Astrocyte (in vitro differentiated cells and primary cell): ENCODE data around the gene RNF223. TPM values are rescaled to one million over a fixed set of nuclear protein-coding genes. Genes with fewer than 3 reads are reported as not detected.

ENCODE experiments used
- DNase-seq: peaks from one replicate; pipeline ENCODE4 v3.0.0-alpha.2; 2010; ENCODE audit warnings: low read depth
- FAIRE-seq: peaks from 2 replicates; lab custom pipeline; 2011; peaks lifted over from hg19 to GRCh38; lab: Jason Lieb, UNC
- H2AFZ ChIP-seq: 2 replicates; pipeline ENCODE4 v1.6.0; 2012; ENCODE audit warnings: low read depth, low read length, inconsistent platforms
- H3K27ac ChIP-seq: 2 replicates; pipeline ENCODE4 v1.5.1; 2011; ENCODE audit warnings: low read depth, low read length, inconsistent platforms
- H3K27me3 ChIP-seq: 2 replicates; pipeline ENCODE4 v1.6.0; 2011; ENCODE audit warnings: low read length, inconsistent platforms; ENCODE audit not compliant: insufficient read depth
- H3K36me3 ChIP-seq: 2 replicates; pipeline ENCODE4 v1.5.1; 2011; ENCODE audit warnings: low read length, inconsistent platforms; ENCODE audit not compliant: insufficient read depth
- H3K4me1 ChIP-seq: 2 replicates; pipeline ENCODE4 v1.5.1; 2011; ENCODE audit warnings: low read length, inconsistent platforms; ENCODE audit not compliant: insufficient read depth
- H3K4me2 ChIP-seq: 2 replicates; pipeline ENCODE4 v1.6.0; 2012; ENCODE audit warnings: low read length, inconsistent platforms
- H3K4me3 ChIP-seq: 2 replicates; pipeline ENCODE4 v1.5.1; 2011; ENCODE audit warnings: low read depth, mild to moderate bottlenecking, low read length, inconsistent platforms; ENCODE audit not compliant: insufficient read depth
- H3K79me2 ChIP-seq: 2 replicates; pipeline ENCODE4 v1.6.0; 2012; ENCODE audit warnings: mild to moderate bottlenecking, low read length, inconsistent platforms; ENCODE audit not compliant: insufficient read depth
- H3K9ac ChIP-seq: 2 replicates; pipeline ENCODE4 v1.6.0; 2012; ENCODE audit warnings: mild to moderate bottlenecking, low read length, inconsistent platforms
- H3K9me3 ChIP-seq: 2 replicates; pipeline ENCODE4 v1.5.1; 2012; ENCODE audit warnings: low read depth, mild to moderate bottlenecking, low read length, inconsistent platforms; ENCODE audit not compliant: insufficient read depth
- H4K20me1 ChIP-seq: 2 replicates; pipeline ENCODE4 v1.6.0; 2012; ENCODE audit warnings: low read length, inconsistent platforms; ENCODE audit not compliant: insufficient read depth
- H3K27ac Mint-ChIP-seq: one replicate; pipeline ENCODE4 v1.8.0; 2021; ENCODE audit warnings: mild to moderate bottlenecking, mixed read lengths; ENCODE audit not compliant: unreplicated experiment
- H3K27me3 Mint-ChIP-seq: one replicate; pipeline ENCODE4 v1.8.0; 2021; ENCODE audit warnings: low read depth, mixed read lengths; ENCODE audit not compliant: unreplicated experiment
- H3K36me3 Mint-ChIP-seq: one replicate; pipeline ENCODE4 v1.8.0; 2021; ENCODE audit warnings: low read depth, mixed read lengths; ENCODE audit not compliant: unreplicated experiment
- H3K4me1 Mint-ChIP-seq: one replicate; pipeline ENCODE4 v1.8.0; 2021; ENCODE audit warnings: low read depth, mixed read lengths; ENCODE audit not compliant: unreplicated experiment
- H3K4me3 Mint-ChIP-seq: one replicate; pipeline ENCODE4 v1.8.0; 2021; ENCODE audit warnings: mild to moderate bottlenecking, moderate library complexity, mixed read lengths; ENCODE audit not compliant: unreplicated experiment
- H3K9me3 Mint-ChIP-seq: one replicate; pipeline ENCODE4 v1.8.0; 2021; ENCODE audit warnings: mild to moderate bottlenecking, mixed read lengths; ENCODE audit not compliant: unreplicated experiment
- CTCF ChIP-seq: IDR thresholded peaks from 2 replicates; pipeline ENCODE4 v1.5.1; 2011; ENCODE audit warnings: low read depth, mild to moderate bottlenecking, inconsistent platforms, low read length, moderate library complexity; ENCODE audit not compliant: insufficient read depth
- EZH2 ChIP-seq: IDR thresholded peaks from 2 replicates; pipeline ENCODE4 v1.6.1; 2012; ENCODE audit warnings: mild to moderate bottlenecking, low read length, inconsistent platforms; ENCODE audit not compliant: insufficient read depth
- total RNA-seq: library from RNA; stranded (reverse); gene quantifications from 2 replicates; pipeline ENCODE4 v1.2.1, GENCODE V29; 2021

Gene RNF223
- total RNA-seq, 1 donor from 2014 or later: 0.18 TPM

- H3K9me3 Mint-ChIP-seq: no peaks in the 10 kb centered on the region
- Histone ChIP-seq H3K27me3 (no peaks in the 10 kb centered on the region), H3K9ac (no peak overlapping the region), H4K20me1 (no peaks in the 10 kb centered on the region), H3K4me1 (no peaks in the 10 kb centered on the region), H3K36me3 (no peaks in the 10 kb centered on the region), H3K27ac (no peak overlapping the region), H3K79me2 (no peaks in the 10 kb centered on the region), H3K4me2 (no peak overlapping the region), H3K9me3 (no peaks in the 10 kb centered on the region), H3K4me3 (no peak overlapping the region), H2AFZ (no peak overlapping the region)
- H3K27ac Mint-ChIP-seq: no peak overlapping the region
- FAIRE-seq: no peak
- H3K27me3 Mint-ChIP-seq: no peaks in the 10 kb centered on the region
- H3K4me1 Mint-ChIP-seq: no peaks in the 10 kb centered on the region
- H3K4me3 Mint-ChIP-seq: no peak overlapping the region
- TF ChIP-seq CTCF: no peak
- no peak for TF ChIP-seq EZH2
- H3K36me3 Mint-ChIP-seq: peaks cover 4% of the 10 kb centered on the region
- DNase-seq: no peak
These were observed 16.6 kb upstream of the RNF223 start for GRCh38 chr1:1090424-1091343.

- H3K36me3 Mint-ChIP-seq: peaks cover 4% of the 10 kb centered on the region
- H3K9me3 Mint-ChIP-seq: no peaks in the 10 kb centered on the region
- no peak overlapping the region for H2AFZ ChIP-seq
- DNase-seq (no peak), FAIRE-seq (no peak)
- TF ChIP-seq EZH2 (no peak), CTCF (no peak)
- H3K4me1 ChIP-seq: no peaks in the 10 kb centered on the region
- no peaks in the 10 kb centered on the region for H3K36me3 ChIP-seq
- no peaks in the 10 kb centered on the region for H3K27me3 ChIP-seq
- H3K27ac ChIP-seq: no peak overlapping the region
- H4K20me1 ChIP-seq: no peaks in the 10 kb centered on the region
- no peak overlapping the region for H3K4me2 ChIP-seq
- H3K4me1 Mint-ChIP-seq: no peaks in the 10 kb centered on the region
- no peaks in the 10 kb centered on the region for H3K9me3 ChIP-seq
- H3K79me2 ChIP-seq: no peaks in the 10 kb centered on the region
- no peak overlapping the region for H3K9ac ChIP-seq
- H3K4me3 ChIP-seq: no peak overlapping the region
- no peaks in the 10 kb centered on the region for H3K27me3 Mint-ChIP-seq
- peak overlapping the region; percentile 41 for H3K27ac Mint-ChIP-seq
- H3K4me3 Mint-ChIP-seq: no peak overlapping the region
These were observed 15.8 kb upstream of the RNF223 start for GRCh38 chr1:1089731-1090423.
